ENCODE results near the gene RSAD1.

DNA sequence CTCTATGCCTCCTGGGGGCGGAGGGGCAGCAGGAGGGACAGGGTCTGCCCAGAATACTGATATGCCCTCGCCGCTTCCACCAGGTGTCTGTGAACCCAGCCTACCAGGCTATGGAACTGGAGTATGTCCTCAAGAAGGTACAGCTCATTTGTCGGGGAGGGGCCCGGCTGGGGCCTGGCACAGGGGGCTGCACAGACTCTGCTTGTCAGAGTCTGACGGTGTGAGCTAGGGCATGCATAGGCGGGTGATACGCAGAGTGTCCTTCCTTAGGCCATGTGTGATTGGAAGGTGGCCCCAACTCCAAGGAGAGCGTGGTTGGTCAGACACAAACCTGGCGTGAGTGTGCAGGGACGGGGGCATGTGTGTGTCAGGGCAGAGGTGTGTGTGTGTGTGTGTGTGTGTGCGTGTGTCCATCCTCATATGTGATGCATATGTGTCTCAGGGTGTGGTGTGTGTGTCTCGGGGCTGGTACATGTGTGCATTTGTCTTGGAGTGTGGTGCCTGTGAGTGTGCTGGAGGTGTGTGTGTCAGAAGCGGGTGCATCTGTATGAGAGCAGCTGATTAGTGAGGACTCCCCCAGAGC, 17.0 kb upstream of the RSAD1 start:
- TF ChIP-seq, protein P1, sequence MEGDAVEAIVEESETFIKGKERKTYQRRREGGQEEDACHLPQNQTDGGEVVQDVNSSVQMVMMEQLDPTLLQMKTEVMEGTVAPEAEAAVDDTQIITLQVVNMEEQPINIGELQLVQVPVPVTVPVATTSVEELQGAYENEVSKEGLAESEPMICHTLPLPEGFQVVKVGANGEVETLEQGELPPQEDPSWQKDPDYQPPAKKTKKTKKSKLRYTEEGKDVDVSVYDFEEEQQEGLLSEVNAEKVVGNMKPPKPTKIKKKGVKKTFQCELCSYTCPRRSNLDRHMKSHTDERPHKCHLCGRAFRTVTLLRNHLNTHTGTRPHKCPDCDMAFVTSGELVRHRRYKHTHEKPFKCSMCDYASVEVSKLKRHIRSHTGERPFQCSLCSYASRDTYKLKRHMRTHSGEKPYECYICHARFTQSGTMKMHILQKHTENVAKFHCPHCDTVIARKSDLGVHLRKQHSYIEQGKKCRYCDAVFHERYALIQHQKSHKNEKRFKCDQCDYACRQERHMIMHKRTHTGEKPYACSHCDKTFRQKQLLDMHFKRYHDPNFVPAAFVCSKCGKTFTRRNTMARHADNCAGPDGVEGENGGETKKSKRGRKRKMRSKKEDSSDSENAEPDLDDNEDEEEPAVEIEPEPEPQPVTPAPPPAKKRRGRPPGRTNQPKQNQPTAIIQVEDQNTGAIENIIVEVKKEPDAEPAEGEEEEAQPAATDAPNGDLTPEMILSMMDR (IDR thresholded peaks at IDR 0.05 in 2 of 3, conservative IDR thresholded peaks at IDR 0.05 in 1 of 3; ENCODE audit: control insufficient read depth in 2 of 3, extremely low read depth in 1 of 3, insufficient read depth in 1 of 3, low read depth in 3 of 3, low read length in 3 of 3), result no peak
- TF ChIP-seq POLR2AphosphoS5 (IDR thresholded peaks at IDR 0.05; ENCODE audit: low read length) (no peak), POLR2A (IDR thresholded peaks at IDR 0.05; ENCODE audit: low read depth, low read length) (no peak), SMARCA5 (IDR thresholded peaks at IDR 0.05) (no peak), ESRRA (IDR thresholded peaks at IDR 0.05; ENCODE audit: low read length) (no peak), MLLT1 (IDR thresholded peaks at IDR 0.05) (no peak)
- TF ChIP-seq, protein P2, sequence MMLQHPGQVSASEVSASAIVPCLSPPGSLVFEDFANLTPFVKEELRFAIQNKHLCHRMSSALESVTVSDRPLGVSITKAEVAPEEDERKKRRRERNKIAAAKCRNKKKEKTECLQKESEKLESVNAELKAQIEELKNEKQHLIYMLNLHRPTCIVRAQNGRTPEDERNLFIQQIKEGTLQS (IDR thresholded peaks at IDR 0.05; ENCODE audit: borderline replicate concordance, extremely low read depth, low read depth, low read length), result no peak

Measured in GM12878 (cell line).